DOHH2 (cell line): ENCODE measurements around the gene PCDHGA11.

Experiments
- EZH2phosphoT487 ChIP-seq: fragments of 200-600 bp; sonication (generic); IDR thresholded peaks from 2 replicates; pipeline ENCODE4 v1.6.1; 2017; ENCODE audit warnings: borderline replicate concordance, mild to moderate bottlenecking, antibody characterized with exemption, low read length, moderate library complexity, mixed read lengths
- TF ChIP-seq, protein P1 (sequence below): fragments of 200-600 bp; sonication (generic); IDR thresholded peaks from one replicate; pipeline ENCODE4 v1.5.1; 2014; ENCODE audit warnings: antibody characterized with exemption, mild to moderate bottlenecking, low read depth, low read length; ENCODE audit not compliant: poor library complexity, severe bottlenecking

DNA sequence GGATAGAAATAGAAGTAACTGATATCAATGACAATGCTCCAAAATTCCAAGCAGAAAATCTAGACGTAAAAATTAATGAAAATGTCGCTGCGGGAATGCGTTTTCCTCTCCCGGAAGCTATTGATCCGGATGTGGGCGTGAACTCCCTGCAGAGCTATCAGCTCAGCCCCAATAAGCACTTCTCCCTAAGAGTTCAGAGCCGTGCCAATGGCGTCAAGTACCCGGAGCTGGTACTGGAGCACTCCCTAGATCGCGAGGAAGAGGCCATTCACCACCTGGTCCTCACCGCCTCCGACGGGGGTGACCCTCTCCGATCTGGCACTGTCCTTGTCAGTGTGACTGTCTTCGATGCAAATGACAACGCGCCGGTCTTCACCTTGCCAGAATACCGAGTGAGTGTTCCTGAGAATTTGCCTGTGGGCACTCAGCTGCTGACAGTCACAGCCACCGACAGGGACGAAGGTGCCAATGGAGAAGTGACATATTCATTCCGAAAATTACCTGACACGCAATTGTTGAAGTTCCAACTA lies 7.2 kb upstream of the PCDHGA11 start:
- TF ChIP-seq, protein P1, sequence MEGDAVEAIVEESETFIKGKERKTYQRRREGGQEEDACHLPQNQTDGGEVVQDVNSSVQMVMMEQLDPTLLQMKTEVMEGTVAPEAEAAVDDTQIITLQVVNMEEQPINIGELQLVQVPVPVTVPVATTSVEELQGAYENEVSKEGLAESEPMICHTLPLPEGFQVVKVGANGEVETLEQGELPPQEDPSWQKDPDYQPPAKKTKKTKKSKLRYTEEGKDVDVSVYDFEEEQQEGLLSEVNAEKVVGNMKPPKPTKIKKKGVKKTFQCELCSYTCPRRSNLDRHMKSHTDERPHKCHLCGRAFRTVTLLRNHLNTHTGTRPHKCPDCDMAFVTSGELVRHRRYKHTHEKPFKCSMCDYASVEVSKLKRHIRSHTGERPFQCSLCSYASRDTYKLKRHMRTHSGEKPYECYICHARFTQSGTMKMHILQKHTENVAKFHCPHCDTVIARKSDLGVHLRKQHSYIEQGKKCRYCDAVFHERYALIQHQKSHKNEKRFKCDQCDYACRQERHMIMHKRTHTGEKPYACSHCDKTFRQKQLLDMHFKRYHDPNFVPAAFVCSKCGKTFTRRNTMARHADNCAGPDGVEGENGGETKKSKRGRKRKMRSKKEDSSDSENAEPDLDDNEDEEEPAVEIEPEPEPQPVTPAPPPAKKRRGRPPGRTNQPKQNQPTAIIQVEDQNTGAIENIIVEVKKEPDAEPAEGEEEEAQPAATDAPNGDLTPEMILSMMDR, result no peak
- TF ChIP-seq EZH2phosphoT487, result no peak
